GM18870 (cell line): Measurements from ENCODE around the gene FOXJ3.

Source experiments
- ATAC-seq: cut with Tn5 transposase; IDR thresholded peaks from one replicate; pipeline ENCODE4 v1.9.1; 2021; ENCODE audit warnings: moderate library complexity; ENCODE audit not compliant: unreplicated experiment

FOXJ3 gene

DNA sequence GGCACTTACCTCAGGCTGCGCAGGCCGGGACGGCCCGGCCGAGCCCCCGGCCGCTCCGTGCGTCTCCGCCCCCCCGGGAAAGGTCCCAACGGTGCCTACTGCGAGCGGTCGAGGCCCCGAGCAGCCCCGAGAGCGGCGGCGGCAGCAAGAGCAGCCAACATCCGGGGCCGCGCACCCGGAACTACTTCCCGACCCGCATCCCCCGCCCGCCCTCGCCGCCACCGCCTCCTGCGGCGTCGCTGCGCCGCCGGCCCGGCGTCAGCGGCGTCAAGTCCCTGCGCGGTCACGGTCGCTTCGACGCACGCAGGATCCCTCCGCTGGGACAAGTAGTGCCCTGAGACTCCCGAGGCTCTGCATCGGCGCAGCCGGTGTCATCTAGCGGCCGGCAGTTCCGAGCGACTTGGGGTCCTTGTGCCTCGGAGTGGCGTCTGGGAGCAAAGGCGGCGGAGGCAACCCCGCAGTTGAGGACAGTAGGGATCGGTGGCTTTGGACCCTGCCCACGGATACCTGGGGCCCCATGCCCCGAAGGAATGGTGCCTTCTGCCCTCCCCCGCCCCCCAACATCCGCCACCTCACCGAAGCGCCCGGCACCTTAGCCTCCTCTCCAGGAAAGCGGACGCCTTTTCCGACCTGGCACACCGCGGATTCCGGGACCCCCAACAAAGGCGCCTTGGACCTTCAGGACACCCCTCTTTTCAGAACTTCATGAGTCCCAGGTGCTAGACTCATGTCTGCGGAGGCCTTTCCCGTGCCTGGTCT is at the start of gene FOXJ3:
TSS of gene FOXJ3 (minus strand) at position 186 of the 759 bp plus-strand sequence. CDS start 24,142 bp downstream, outside the sequence.
- peak; percentile 34 for ATAC-seq

DNA sequence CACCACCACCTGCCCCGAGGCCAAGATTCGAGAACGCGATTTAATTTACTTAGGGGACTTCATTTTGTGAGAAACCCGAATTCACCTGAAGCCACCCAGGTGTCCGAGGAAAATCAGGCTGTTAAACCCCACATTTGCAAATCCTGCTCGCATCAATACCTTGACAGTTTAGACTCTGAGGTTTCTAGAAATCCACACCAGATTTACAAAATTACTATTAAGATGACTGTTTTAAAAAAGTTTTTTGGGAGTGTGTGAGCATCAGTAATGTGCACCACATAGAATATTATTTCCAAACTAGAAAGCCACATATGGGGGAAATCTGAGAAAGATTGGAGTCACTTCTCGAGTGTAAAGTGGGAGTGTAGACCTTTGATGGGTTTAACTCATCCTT is 46.2 kb upstream of the FOXJ3 start:
- ATAC-seq = no peak

DNA sequence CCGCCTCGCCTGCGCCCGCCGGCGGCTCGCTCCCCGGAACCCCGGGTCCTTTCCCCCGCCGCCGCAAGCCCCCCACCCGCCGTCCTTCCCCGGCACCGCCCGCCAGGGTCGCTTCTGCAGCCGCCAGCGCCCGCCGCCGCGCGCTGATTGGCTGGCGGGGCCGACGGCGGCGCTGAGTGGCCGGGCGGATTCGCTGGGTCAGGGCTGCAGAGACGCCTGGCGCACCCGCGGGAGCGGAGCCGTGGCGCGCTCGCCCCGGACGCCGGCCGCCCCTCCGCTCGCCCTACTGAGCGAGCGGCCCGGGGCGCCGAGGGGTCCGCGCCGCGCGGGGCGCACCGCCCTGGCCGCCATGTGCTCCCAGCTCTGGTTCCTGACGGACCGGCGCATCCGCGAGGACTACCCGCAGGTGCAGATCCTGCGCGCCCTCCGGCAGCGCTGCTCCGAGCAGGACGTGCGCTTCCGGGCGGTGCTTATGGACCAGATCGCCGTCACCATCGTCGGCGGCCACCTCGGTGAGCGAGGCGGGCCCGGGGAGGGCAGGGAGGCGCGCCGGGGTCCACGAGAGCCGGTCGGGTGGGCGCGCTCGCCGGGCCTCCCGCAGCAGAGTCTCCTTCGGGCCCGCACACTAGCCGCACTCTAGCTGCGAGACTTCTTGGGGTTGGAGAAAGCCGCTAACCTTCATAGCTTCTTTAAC is 45.7 kb upstream of the FOXJ3 start, which contains the start of gene RIMKLA:
TSS of gene RIMKLA (plus strand) at position 207 of the 694 bp plus-strand sequence. CDS start at position 350, 143 bp downstream.
- no peak for ATAC-seq

DNA sequence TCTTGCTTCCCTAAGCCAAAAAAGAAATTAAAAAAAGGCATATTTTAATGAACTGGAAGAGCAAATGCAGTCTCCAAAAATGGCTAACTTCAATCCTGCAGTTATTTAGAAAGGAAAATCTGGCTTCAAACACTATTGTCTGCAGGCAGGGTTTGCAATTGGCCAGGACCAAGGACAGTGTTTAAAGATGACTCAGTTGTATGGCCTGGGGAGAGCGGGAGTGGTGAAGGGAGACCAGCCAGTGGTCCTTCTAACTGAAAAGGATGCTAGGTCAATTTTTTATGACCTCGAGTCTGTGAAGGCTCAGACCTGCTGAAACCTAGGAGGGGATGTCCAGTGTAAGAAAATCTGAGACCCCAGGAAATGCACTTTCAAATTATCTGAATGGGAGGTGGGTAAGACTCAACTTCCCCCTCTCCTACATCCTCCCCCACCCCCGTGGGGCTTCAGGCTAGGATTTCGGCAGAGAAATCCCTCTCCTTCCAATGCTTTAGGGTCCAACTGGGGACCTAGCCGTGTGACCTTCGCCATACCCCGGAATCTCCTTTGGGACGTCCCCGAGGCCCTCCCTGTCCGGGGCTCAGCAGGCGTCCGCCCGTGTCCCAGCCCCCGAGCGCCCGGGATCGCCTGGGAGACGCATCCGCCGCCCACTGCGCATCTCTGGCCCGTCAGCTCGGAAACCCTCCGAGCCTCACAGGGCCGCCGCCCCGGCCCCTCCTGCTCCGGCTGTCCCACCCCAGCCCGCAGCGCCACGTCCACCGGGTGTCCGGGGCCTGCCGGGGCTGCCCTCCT is 45.0 kb upstream of the FOXJ3 start:
- ATAC-seq = no peak

DNA sequence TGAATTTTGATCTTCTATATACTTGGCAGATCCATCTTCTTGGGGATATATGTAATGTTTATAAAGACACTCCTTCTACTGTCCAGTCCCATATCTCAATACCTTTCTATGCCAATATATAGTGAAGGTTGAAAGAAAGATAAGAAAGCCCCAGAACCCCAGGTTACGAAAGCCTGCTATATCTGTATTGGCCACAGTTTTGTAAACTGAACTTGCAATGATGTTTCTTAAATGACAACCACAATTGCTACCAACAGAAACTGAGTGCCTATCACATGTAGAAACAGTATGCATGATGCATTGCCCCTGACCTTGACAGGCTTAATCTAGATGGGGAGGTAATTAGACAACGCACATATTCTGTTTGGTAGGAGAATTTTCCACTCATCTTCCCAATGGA is 37.8 kb upstream of the FOXJ3 start:
- no peak for ATAC-seq

DNA sequence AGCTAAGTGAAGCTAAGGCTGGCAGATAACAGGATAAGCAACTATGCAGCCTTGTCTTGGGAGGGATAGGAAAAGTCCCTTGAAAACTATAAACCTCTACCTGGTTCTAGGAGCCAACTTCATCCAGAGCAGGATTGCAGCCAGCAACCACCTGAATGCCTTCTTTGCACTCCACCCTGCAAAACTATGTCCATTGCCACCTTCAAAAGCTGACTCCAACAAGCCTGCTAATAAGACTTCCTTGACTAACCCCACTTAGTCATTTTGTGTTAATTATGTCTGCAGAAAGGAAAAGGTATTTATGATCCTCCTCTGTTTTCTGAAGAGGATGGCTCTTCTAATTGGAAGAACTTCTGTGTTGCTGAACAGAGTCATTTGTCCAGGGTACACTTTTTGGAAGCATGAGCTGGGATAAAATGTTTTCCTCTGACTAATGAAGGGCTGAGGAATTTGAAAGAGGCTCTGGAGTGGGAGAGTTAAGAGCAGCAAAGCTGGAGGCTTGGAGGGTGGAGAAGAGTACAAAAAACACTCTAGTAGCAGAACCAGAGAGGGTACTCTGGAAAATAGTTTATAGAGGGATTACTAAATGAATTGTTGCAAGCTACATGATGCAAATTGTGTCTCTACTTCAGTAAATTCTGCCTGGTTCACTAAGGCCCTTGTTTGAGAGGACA is 36.0 kb upstream of the FOXJ3 start:
- no peak for ATAC-seq

DNA sequence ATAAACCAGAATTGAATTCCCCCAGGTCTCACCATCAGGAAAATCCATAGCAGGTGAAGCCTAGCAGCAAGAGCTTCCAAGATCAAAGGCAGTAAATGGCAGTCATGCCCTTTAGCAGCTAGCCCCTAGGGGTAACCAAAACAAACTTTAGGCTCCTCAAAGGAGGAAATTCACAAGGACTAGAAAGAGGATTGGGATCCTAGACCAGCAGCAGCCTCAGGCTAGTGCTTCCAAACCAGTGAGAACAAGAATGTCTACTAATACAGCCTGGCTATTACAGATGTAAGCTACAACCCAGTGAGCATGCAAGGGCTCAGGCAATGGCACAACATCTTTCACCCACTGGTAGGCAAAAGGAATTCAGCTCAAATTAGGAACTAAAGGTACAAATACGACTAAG is 34.4 kb upstream of the FOXJ3 start:
- no peak for ATAC-seq

DNA sequence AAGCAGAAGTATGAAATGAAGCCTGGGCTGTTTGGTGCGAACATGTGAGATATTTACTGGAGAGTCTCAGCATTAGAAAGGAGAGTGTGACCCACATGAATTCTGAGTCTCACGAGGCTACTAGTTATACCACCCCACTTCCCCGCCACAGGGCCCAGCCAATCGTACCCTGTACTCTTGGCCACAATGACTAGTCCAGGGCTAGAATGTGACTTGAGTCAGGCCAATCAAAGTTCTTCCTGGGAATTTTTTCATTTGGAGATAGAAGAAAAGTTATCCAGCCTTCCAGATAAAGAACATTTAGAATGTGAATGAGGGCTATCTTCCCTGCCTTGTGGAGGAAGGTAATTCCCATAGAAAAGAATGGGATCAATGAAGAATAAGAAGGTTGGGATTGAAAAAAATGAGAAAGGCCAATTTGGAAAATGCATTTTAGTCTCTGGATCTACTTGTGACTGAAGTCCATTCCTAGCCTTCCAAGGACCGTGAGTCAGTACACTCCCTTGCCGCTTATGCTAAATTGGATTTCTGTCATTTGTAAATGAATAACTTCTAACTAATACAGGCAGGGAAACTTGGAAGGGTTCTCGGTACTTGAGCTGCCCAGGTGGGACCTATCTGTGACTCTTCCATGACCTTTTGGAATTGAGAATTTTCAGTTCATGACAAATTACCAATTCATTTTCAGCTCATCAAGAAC is 33.2 kb upstream of the FOXJ3 start:
- no peak for ATAC-seq

DNA sequence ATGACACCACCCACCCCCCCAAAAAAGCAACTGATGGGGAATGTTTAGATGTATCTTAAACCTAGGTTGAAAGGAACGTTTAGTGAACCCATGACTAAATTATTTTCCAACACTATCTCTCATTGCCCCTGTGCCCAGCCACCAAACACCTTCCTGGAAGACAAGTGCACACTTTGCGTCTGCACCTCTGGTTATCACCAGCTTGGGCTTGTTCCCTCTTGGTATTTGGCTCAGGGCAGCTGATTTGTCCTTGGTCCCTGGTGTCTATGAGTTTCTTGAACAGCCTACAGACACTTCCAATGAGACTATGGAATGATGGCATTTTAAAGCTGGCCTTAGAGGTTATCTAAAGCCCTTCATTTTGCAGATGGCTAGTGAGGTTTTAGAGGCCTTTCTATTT is 30.1 kb upstream of the FOXJ3 start:
- no peak for ATAC-seq

DNA sequence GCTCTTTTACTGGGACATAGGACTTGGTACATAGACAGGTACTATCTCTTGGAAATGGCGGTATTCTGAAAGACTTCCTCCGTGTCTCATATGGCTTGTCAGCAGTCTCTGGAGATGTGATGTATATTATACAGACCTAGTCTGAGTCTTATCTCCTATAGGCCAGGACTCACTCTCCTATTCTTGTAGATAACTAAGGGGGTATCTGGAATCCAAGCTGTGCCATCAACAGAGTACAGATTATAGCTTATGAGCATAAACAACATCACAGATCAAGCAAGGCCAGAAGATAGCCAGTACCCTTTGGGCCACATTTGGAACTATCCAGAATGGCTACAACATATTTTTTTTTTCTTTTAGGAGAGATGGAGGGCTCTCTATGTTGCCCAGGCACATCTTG is 29.5 kb upstream of the FOXJ3 start:
- no peak for ATAC-seq

DNA sequence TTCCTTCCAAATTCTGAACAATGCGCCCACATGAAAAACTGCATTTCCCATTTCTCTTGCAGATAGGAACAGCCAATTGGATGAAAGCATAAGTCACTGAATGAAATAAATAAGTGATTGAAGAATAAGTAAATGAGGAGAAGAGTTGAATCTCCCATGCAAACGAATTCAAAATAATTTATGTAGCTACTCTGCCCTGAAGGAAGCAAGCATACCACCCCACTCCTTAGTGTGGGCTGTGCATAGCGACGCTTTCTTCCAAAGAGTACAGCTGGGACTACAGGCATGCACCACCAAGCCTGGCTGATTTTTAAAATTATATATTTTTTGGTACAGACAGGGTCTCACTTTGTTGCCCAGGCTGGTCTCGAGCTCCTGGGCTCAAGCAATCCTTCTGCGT is 29.1 kb upstream of the FOXJ3 start:
- ATAC-seq = no peak

DNA sequence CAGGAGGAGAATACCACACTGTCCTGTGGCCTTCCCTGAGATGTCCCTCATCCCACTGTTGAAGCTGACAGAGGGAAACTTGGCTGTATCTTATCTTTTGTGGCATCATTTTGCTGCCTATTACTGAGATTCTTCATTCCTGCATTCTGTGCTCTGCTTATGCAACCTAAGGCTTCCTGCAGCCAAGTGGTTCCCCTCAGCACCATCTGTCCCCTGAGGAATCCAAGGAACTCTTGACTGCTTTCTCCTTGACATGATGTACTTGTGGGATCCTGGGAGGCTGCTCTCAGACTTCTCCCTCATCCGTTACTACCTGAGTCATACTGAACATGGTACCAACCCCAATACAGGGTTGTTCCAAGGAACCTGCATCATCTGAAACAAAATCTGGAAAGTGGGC is 24.4 kb upstream of the FOXJ3 start:
- no peak for ATAC-seq

DNA sequence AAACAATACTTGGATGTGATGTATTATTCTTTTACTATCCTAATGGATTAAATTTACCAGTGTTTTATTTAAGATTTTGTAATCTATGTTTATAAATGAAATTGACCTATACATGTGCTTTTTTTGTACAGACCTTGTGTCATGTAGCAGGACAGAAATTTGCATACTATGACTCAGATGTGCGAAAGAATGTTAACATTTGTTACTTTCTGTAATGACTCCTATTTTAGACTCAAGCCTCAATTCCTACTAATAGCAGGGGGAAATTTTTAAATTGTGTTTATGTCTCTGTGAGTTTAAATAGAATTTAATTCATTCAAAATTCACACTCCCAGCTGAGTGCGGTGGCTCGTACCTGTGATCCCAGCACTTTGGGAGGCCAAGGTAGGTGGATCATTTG is 23.8 kb upstream of the FOXJ3 start:
- ATAC-seq = peak; percentile 52

DNA sequence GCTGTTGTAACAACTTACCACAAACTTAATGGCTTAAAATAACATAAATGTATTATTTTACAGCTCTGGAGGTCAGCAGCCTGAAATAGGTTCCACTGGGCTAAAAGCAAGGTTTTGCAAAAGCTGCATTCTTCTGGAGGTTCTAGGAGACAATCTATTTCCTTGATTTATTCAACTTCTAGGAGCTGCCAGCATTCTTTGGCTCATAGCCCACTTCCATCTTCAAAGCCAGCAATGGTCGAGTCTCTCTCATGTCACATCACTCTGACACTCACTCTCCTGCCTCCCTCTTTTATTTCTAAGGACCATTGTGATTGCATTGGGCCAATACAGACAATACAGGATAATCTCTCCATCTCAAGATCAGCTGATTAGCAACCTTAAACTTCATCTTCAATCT is 15.1 kb upstream of the FOXJ3 start:
- ATAC-seq = no peak

DNA sequence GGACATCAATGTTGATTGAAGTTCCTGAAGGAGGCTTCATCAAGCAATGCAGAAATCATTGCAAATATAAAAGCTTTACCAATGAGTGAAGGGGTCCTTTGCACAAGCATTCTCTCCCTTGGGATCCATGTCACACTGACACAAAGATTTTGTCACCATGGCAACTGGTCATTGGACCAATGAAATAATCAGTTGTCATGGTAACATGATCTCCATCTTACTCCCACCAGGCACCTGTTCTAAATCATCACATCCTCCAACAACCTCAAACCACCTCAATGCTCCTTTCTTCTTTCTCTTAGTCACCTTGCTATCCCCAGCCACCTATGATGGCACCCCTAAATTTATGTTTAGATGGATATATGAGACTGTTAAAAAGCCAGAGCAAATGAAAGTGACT is 13.5 kb upstream of the FOXJ3 start:
- ATAC-seq = no peak

DNA sequence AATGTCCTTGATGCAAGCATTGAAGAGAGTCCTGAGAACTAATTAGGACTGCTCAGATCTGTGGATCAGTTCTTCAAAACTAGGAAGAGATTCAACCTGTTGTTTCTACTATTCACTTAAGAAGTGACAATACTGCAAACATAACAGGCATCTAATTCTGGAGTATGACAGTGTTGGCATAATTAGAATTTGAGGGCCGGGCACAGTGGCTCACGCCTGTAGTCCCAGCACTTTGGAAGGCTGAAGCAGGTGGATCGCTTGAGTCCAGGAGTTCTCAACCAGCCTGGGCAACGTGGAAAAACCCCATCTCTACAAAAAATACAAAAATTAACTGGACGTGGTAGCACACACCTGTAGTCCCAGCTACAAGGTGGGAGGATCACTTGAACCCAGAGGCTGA is 8.0 kb upstream of the FOXJ3 start:
- no peak for ATAC-seq

DNA sequence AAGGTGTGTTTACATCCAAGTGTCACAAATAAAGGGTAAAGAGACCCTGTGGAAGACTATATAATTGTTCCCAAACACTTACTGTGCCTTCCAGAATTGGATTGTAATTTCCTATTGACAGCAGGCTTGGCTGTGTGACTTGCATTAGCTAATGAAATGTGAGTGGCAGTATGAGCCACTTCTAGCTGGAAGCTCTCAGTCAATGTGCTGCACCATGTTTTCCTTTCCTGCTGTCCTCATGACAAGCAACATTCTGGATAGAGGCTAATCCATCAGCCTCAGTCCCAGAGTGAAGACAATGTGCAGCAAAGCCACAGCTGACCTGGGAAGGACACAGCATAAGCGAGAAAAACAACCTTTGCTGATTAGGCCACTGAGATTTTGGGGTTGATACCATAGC is 5.9 kb upstream of the FOXJ3 start:
- ATAC-seq = no peak

DNA sequence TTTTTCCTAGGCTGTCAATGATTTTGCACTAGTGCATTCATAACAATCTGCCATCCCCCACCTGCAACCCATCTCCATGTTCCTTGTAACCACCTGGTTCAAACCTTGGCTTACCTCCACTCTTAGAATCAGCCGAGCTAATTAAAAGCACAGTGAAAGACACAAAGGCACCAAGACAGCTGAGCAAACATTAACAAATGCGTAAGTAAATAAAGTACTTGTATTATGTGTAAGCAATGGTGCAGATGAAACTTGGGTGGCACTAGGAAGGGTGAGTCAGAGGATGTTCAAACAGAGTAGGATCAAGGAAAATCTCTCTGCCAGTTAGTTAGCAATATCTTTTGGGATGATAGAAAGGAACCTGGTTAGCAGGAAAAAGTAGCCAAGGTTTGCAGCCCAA is 5.1 kb upstream of the FOXJ3 start:
- no peak for ATAC-seq

DNA sequence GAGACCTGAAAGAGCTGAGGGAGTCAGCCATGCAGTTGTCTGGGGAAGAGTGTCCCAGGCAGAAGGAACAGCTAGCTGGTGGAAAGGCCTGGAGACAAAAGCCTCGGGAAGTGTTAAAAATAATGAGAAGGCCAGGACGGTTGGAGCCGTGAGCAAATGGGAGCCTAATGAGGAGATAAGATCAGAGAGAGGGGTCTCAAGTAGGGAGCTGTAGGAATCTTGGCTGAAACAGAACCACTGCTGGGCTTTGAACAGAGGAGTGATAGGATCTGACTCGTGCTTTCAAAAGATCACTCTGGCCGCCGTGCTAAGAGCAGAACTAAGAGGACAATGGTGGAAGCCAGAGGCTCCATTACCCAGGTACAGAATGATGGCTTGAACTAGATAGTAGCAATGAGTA is 1.9 kb upstream of the FOXJ3 start:
- ATAC-seq = no peak

DNA sequence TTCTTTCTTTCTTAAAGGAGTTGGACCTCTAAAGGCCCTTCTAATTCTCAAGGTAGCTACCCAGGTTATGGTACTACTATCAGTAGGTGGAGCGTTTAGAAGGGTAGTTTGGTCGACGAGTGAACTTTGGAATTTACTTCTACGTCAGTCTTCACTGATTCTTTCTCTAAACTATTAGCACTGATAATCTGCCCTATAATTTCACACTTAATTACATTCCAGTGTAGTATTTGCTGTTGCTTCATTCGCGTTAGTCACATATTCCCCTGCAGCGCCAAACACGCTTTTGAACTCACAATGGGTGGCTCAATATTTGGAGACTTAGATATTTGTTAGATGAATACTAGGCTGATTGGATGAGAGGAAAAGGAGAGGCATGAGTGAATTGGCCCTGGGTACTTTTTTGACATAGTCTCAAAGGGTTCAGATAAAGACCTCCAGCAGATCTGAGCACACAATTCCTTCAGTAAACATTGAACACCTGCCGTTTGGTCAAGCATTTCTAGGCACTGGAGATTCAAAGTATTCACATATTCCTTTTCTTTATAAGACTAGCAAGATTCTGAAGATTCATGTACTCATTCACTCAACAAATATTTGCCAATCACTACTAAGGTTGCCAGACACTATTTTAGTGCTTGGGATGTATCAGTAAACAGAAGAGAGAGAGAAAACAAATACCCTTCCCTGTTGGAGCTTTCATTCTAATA is 929 bp upstream of the FOXJ3 start:
- ATAC-seq = no peak
